ENCODE measurements around the gene RHOA. TPM values are rescaled to one million over a fixed set of nuclear protein-coding genes. Genes with fewer than 3 reads are reported as not detected.

RHOA gene
- total and polyA plus RNA-seq, 2 of the 13 experiments (the other 11 are each of a cell fraction or from before 2014, with no cell fraction given): 131 to 177 TPM

DNA sequence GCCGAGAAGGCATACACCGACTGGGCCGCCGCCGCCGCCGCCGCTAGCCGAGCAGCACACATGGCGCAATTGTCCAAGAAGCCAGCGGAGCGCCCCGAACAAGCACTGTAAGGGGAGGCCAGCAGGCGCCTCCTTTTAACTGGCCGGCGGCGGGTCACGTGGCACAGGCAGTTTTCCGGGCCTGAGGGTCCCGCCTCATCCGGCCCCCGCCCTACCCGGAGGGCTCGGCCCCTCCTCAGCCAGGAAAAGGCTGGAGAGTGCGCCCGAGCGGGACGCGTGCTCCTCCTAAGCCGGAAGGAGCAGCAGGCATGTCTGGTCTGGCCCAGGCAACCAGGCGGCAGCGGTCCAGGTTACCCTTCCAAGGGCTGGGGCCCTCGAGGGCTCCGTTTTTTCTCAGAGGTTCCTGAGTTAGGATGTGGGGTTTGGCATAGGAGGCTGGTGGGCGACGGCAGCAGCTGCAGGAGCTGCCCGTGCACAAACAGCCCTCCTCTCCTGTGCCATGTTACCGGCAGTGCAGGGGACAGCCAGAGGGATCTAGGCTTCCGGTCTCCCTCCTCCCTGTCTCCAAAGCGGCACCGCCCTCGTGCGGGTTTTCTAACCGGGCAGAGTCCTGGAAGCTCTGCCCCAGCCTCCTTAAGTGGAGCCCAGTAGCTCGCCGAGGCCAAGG is 53.4 kb downstream of the RHOA start, which contains the start of gene GPX1 (continued):
- TF ChIP-seq, protein P1, sequence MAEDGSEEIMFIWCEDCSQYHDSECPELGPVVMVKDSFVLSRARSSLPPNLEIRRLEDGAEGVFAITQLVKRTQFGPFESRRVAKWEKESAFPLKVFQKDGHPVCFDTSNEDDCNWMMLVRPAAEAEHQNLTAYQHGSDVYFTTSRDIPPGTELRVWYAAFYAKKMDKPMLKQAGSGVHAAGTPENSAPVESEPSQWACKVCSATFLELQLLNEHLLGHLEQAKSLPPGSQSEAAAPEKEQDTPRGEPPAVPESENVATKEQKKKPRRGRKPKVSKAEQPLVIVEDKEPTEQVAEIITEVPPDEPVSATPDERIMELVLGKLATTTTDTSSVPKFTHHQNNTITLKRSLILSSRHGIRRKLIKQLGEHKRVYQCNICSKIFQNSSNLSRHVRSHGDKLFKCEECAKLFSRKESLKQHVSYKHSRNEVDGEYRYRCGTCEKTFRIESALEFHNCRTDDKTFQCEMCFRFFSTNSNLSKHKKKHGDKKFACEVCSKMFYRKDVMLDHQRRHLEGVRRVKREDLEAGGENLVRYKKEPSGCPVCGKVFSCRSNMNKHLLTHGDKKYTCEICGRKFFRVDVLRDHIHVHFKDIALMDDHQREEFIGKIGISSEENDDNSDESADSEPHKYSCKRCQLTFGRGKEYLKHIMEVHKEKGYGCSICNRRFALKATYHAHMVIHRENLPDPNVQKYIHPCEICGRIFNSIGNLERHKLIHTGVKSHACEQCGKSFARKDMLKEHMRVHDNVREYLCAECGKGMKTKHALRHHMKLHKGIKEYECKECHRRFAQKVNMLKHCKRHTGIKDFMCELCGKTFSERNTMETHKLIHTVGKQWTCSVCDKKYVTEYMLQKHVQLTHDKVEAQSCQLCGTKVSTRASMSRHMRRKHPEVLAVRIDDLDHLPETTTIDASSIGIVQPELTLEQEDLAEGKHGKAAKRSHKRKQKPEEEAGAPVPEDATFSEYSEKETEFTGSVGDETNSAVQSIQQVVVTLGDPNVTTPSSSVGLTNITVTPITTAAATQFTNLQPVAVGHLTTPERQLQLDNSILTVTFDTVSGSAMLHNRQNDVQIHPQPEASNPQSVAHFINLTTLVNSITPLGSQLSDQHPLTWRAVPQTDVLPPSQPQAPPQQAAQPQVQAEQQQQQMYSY (CRISPR knock-in tag; IDR thresholded peaks at IDR 0.05): 0 out of 2 replicates have a peak, but pooled peaks have one; percentile 56
- TF ChIP-seq NR3C1 (CRISPR knock-in tag; IDR thresholded peaks at IDR 0.05): no peak
- TF ChIP-seq CENPX (CRISPR knock-in tag; IDR thresholded peaks at IDR 0.05): no peak
- TF ChIP-seq, protein P2, sequence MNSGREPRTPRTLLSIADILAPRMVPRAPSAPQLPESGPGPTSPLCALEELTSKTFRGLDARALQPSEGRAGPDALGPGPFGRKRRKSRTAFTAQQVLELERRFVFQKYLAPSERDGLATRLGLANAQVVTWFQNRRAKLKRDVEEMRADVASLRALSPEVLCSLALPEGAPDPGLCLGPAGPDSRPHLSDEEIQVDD (CRISPR knock-in tag; IDR thresholded peaks at IDR 0.05; ENCODE audit: borderline replicate concordance): no peak
- TF ChIP-seq KLF16 (CRISPR knock-in tag; IDR thresholded peaks at IDR 0.05): peak in 1 of 2 experiments; percentile 89; a peak in 2 of 4 replicates
- TF ChIP-seq ZNF768 (CRISPR knock-in tag; IDR thresholded peaks at IDR 0.05): peak; percentile 50; the same call in 1 of the 2 replicates
- TF ChIP-seq KLF13 (CRISPR knock-in tag; IDR thresholded peaks at IDR 0.05): no peak
- TF ChIP-seq CREM (IDR thresholded peaks at IDR 0.05): no peak
- no peak for TF ChIP-seq CREM (CRISPR knock-in tag; IDR thresholded peaks at IDR 0.05)
- no peak for TF ChIP-seq ZNF660 (CRISPR knock-in tag; IDR thresholded peaks at IDR 0.05; ENCODE audit: borderline replicate concordance, low read depth)
- no peak for TF ChIP-seq ZNF644 (CRISPR knock-in tag; IDR thresholded peaks at IDR 0.05; ENCODE audit: low read depth)
- TF ChIP-seq, protein P3, sequence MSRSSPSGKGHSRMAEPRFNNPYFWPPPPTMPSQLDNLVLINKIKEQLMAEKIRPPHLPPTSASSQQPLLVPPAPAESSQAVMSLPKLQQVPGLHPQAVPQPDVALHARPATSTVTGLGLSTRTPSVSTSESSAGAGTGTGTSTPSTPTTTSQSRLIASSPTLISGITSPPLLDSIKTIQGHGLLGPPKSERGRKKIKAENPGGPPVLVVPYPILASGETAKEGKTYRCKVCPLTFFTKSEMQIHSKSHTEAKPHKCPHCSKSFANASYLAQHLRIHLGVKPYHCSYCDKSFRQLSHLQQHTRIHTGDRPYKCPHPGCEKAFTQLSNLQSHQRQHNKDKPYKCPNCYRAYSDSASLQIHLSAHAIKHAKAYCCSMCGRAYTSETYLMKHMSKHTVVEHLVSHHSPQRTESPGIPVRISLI (CRISPR knock-in tag; IDR thresholded peaks at IDR 0.05; ENCODE audit: borderline replicate concordance): no peak; the same call in 1 of the 2 replicates
- TF ChIP-seq ZFP82 (CRISPR knock-in tag; IDR thresholded peaks at IDR 0.05; ENCODE audit: borderline replicate concordance): no peak
- peak; percentile 75 for TF ChIP-seq ISL2 (CRISPR knock-in tag; IDR thresholded peaks at IDR 0.05)
- TF ChIP-seq DMAP1 (CRISPR knock-in tag; IDR thresholded peaks at IDR 0.05): peak; percentile 98
- TF ChIP-seq RAD51 (IDR thresholded peaks at IDR 0.05; ENCODE audit: borderline replicate concordance): peak; percentile 94
- TF ChIP-seq FOXJ3 (CRISPR knock-in tag; IDR thresholded peaks at IDR 0.05; ENCODE audit: borderline replicate concordance): peak; percentile 78; the same call in 1 of the 2 replicates
- TF ChIP-seq, protein P4, sequence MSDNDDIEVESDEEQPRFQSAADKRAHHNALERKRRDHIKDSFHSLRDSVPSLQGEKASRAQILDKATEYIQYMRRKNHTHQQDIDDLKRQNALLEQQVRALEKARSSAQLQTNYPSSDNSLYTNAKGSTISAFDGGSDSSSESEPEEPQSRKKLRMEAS (IDR thresholded peaks at IDR 0.05): peak; percentile 98
- TF ChIP-seq BHLHE40 (IDR thresholded peaks at IDR 0.05; ENCODE audit: low read length): peak; percentile 57; the same call in 1 of the 2 replicates
- TF ChIP-seq, protein P5, sequence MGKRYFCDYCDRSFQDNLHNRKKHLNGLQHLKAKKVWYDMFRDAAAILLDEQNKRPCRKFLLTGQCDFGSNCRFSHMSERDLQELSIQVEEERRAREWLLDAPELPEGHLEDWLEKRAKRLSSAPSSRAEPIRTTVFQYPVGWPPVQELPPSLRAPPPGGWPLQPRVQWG (CRISPR knock-in tag; IDR thresholded peaks at IDR 0.05; ENCODE audit: borderline replicate concordance, low read depth): no peak
- TF ChIP-seq RNF2 (conservative IDR thresholded peaks at IDR 0.05; ENCODE audit: low read depth): peak; percentile 87; the same call in 1 of the 2 replicates
- 0 out of 2 replicates have a peak, but pooled peaks have one; percentile 57 for TF ChIP-seq BRCA1 (CRISPR knock-in tag; IDR thresholded peaks at IDR 0.05)
- TF ChIP-seq JARID2 (CRISPR knock-in tag; IDR thresholded peaks at IDR 0.05; ENCODE audit: insufficient replicate concordance): no peak
- no peak for TF ChIP-seq ZKSCAN1 (IDR thresholded peaks at IDR 0.05; ENCODE audit: low read length)
- TF ChIP-seq RFX3 (CRISPR knock-in tag; IDR thresholded peaks at IDR 0.05): no peak
- no peak for TF ChIP-seq NFE2L2 (IDR thresholded peaks at IDR 0.05; ENCODE audit: low read length)
- TF ChIP-seq ZNF446 (CRISPR knock-in tag; IDR thresholded peaks at IDR 0.05): 0 out of 2 replicates have a peak, but pooled peaks have one; percentile 58
